OCI-LY3 (cell line): ENCODE data around the gene SCN9A.
"Not testable (repeated sequence)": the region's sequence is repeated elsewhere in the genome, so short reads cannot be mapped to it uniquely, and the experiment has no call there.

ENCODE experiments used
- EZH2phosphoT487 ChIP-seq: fragments of 200-600 bp; shearing (Covaris generic); IDR thresholded peaks from 2 replicates; pipeline ENCODE4 v1.6.1; 2018; ENCODE audit warnings: antibody characterized with exemption, mixed run types, low read depth
- TF ChIP-seq, protein P1 (sequence below): fragments of 200-600, 300-600 bp; sonication (generic); IDR thresholded peaks from 2 replicates; pipeline ENCODE4 v1.5.1; 2014; ENCODE audit warnings: antibody characterized with exemption, low read length, low read depth

DNA sequence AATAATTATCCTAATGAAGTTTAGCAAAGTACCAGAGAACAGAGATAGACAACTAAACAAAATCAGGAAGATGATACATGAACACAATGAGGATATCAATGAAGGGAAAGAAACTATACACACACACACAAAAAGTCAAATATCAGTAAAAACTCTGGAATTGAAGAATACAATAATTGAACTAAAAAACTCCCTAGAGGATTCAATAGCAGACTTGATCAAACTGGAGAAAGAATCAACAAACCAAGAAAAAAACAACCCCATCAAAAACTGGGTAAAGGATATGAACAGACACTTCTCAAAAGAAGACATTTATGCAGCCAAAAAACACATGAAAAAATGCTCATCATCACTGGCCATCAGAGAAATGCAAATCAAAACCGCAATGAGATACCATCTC lies 166.4 kb downstream of the SCN9A start:
- TF ChIP-seq, protein P1, sequence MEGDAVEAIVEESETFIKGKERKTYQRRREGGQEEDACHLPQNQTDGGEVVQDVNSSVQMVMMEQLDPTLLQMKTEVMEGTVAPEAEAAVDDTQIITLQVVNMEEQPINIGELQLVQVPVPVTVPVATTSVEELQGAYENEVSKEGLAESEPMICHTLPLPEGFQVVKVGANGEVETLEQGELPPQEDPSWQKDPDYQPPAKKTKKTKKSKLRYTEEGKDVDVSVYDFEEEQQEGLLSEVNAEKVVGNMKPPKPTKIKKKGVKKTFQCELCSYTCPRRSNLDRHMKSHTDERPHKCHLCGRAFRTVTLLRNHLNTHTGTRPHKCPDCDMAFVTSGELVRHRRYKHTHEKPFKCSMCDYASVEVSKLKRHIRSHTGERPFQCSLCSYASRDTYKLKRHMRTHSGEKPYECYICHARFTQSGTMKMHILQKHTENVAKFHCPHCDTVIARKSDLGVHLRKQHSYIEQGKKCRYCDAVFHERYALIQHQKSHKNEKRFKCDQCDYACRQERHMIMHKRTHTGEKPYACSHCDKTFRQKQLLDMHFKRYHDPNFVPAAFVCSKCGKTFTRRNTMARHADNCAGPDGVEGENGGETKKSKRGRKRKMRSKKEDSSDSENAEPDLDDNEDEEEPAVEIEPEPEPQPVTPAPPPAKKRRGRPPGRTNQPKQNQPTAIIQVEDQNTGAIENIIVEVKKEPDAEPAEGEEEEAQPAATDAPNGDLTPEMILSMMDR: not testable (repeated sequence)
- TF ChIP-seq EZH2phosphoT487: not testable (repeated sequence)
